ENCODE data around the gene NUDT16L1.

NUDT16L1 gene

GRCh38 chr16:4664538-4665418, 28.6 kb upstream of the NUDT16L1 start:
- peak; percentile 35 to 45 for DNase-seq

GRCh38 chr16:4666537-4667202, 26.7 kb upstream of the NUDT16L1 start:
- no peak for DNase-seq

- DNase-seq, result no peak
Observed at GRCh38 chr16:4667203-4667963, 26.0 kb upstream of the NUDT16L1 start.

- no peak for DNase-seq
Observed at GRCh38 chr16:4668313-4668960, 24.9 kb upstream of the NUDT16L1 start.

- DNase-seq, result no peak
Observed at GRCh38 chr16:4673387-4674046, 19.8 kb upstream of the NUDT16L1 start.

- DNase-seq, result no peak
Observed at GRCh38 chr16:4674926-4675530, 18.3 kb upstream of the NUDT16L1 start.

- peak; percentile 46 to 56 for DNase-seq
Observed at GRCh38 chr16:4675864-4676786, 17.2 kb upstream of the NUDT16L1 start.

- DNase-seq, result no peak
Observed at GRCh38 chr16:4676831-4677230, 16.5 kb upstream of the NUDT16L1 start.

GRCh38 chr16:4677390-4677789, 16.0 kb upstream of the NUDT16L1 start:
- no peak for DNase-seq

- DNase-seq, result no peak
Observed at GRCh38 chr16:4677994-4678393, 15.4 kb upstream of the NUDT16L1 start.

- DNase-seq, result no peak
Observed at GRCh38 chr16:4678596-4678995, 14.8 kb upstream of the NUDT16L1 start.

GRCh38 chr16:4679156-4679849, 14.1 kb upstream of the NUDT16L1 start:
- no peak for DNase-seq

- DNase-seq, result no peak
Observed at GRCh38 chr16:4679850-4680636, 13.3 kb upstream of the NUDT16L1 start.

GRCh38 chr16:4680673-4681470, 12.5 kb upstream of the NUDT16L1 start:
- DNase-seq, result no peak

GRCh38 chr16:4681471-4682083, 11.8 kb upstream of the NUDT16L1 start:
- DNase-seq, result no peak

- no peak for DNase-seq
Observed at GRCh38 chr16:4682084-4682591, 11.2 kb upstream of the NUDT16L1 start.

- DNase-seq, result peak; percentile 32 to 41
Observed at GRCh38 chr16:4682616-4683254, 10.6 kb upstream of the NUDT16L1 start.

Data from stimulated activated CD4-positive, alpha-beta T cell treated with anti-CD3 and anti-CD28 coated beads, Interleukin-2, amount 100 ng/mL, for 48 hours (primary cell).